ENCODE measurements around the gene PLXNA4.

The PLXNA4 gene

DNA sequence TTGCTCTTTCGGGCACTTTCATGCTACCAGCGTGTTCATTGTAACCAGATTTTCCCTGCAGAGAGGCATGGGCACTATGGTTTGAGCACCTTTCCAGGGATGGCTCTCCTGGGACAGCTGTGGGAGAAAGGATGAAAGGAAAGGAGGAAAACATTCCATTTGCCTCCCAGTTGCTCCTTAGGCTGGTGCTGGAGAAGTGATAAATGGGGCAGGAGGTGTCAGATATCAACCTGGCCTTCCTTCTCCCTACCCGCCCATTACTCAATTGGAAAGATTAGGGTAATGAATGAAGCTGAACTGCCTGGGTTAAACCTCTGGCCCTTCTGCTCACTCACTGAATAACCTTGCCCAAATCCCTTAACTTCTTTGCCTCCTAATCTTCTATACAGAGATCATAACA lies 228.4 kb downstream of the PLXNA4 start:
- in situ Hi-C loops (cut with HindIII; ENCODE audit: low sequenced_read_pairs): no loop called here
- TF ChIP-seq, protein P1, sequence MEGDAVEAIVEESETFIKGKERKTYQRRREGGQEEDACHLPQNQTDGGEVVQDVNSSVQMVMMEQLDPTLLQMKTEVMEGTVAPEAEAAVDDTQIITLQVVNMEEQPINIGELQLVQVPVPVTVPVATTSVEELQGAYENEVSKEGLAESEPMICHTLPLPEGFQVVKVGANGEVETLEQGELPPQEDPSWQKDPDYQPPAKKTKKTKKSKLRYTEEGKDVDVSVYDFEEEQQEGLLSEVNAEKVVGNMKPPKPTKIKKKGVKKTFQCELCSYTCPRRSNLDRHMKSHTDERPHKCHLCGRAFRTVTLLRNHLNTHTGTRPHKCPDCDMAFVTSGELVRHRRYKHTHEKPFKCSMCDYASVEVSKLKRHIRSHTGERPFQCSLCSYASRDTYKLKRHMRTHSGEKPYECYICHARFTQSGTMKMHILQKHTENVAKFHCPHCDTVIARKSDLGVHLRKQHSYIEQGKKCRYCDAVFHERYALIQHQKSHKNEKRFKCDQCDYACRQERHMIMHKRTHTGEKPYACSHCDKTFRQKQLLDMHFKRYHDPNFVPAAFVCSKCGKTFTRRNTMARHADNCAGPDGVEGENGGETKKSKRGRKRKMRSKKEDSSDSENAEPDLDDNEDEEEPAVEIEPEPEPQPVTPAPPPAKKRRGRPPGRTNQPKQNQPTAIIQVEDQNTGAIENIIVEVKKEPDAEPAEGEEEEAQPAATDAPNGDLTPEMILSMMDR (IDR thresholded peaks at IDR 0.05; ENCODE audit: low read depth, low read length, missing control alignments): no peak
- no peak for DNase-seq (ENCODE audit: low read depth)
- H3K4me3 ChIP-seq (ENCODE audit: low read depth, low read length): no peak overlapping the region

DNA sequence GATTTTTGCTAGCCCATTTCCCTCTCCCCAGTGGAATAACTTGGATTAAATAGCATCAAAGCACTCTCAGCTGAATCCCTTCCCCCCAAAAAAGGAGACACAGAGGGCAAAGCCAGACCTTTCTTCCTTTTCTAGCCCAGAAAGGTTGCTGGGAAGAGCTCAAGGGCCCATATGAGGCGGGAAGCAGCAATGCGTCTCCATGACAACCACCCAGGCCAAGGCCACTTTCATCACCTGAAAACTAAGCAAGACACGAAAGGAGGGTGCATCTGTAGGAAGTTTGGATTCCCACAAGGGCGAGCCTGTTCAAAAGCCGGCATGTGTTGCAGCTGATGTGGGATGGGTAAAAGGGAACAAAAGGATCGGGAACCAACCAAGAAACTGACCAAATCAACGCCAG lies 229.1 kb downstream of the PLXNA4 start:
- no peak overlapping the region for H3K4me3 ChIP-seq (ENCODE audit: low read depth, low read length)
- in situ Hi-C loops (cut with HindIII; ENCODE audit: low sequenced_read_pairs): no loop called here
- TF ChIP-seq, protein P1 (IDR thresholded peaks at IDR 0.05; ENCODE audit: low read depth, low read length, missing control alignments): no peak
- DNase-seq (ENCODE audit: low read depth): no peak

DNA sequence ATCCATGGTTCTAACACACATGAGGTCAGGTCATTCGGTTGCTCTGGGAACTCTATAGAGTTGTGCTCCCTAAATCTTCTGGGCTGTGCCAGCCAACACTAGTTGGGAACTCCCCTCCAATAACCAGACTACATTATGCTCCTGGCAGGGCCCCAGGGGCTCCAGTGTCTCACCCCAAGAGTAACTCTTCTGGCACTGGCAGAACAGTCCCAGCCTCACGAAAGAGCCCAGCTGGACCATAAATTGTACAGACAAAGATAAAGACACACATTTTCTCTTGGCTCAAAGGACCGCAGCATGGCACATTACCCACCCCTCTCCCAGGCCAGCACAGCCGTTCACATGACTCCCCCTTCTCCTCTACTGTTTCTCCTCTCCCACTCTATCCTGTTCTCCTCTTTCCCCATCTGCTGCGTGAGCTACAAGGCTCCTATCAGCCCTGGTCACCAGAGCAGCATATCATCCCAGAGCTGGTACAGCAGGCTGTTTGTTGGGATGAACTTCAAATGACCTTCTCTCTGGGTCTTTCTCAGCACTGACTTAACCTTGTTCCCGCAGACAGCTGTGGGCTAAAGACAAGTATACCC lies 230.6 kb downstream of the PLXNA4 start:
- H3K4me3 ChIP-seq (ENCODE audit: low read depth, low read length): no peak overlapping the region
- TF ChIP-seq, protein P1 (IDR thresholded peaks at IDR 0.05; ENCODE audit: low read depth, low read length, missing control alignments): no peak
- in situ Hi-C loops (cut with HindIII; ENCODE audit: low sequenced_read_pairs): no loop called here
- DNase-seq (ENCODE audit: low read depth): no peak

DNA sequence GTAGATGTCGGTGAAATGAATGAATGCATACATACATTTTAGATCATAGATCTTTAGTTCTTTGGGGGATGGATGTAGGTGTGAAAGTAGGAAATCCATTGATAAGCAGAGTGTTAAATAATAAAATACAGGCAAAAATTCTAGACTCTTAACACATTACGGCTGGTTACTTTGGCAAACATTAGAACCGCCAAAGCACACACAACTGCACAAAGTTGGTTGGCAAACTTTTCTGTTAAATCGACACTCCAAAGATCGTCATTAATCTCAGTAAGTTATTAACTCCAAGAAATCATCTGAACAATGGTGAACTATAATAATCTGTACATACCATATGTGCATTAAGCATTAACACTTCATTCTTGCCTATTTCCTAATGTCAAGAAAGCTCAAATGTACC lies 231.2 kb downstream of the PLXNA4 start:
- TF ChIP-seq, protein P1 (IDR thresholded peaks at IDR 0.05; ENCODE audit: low read depth, low read length, missing control alignments): no peak
- H3K4me3 ChIP-seq (ENCODE audit: low read depth, low read length): no peak overlapping the region
- no peak for DNase-seq (ENCODE audit: low read depth)
- in situ Hi-C loops (cut with HindIII; ENCODE audit: low sequenced_read_pairs): no loop called here

DNA sequence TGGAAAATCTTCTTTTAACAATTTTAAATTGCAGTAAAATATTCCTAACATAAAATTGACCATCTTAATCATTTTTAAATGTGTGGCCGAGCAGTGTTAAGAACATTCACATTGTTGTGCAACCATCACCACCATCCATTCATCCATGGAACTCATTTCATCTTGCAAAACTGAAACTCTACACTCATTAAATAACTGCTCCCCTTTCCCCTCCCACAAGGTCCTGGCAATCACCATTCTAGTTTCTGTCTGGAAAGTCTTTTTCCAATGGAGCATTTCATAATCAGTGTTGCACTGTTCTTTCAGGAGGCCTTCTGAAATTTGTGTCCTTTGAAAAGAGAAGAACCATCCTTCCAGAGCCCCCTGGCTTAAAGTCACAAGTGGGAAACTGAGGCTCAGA lies 233.1 kb downstream of the PLXNA4 start:
- no peak for DNase-seq (ENCODE audit: low read depth)
- TF ChIP-seq, protein P1 (IDR thresholded peaks at IDR 0.05; ENCODE audit: low read depth, low read length, missing control alignments): no peak
- in situ Hi-C loops (cut with HindIII; ENCODE audit: low sequenced_read_pairs): no loop called here
- no peak overlapping the region for H3K4me3 ChIP-seq (ENCODE audit: low read depth, low read length)

DNA sequence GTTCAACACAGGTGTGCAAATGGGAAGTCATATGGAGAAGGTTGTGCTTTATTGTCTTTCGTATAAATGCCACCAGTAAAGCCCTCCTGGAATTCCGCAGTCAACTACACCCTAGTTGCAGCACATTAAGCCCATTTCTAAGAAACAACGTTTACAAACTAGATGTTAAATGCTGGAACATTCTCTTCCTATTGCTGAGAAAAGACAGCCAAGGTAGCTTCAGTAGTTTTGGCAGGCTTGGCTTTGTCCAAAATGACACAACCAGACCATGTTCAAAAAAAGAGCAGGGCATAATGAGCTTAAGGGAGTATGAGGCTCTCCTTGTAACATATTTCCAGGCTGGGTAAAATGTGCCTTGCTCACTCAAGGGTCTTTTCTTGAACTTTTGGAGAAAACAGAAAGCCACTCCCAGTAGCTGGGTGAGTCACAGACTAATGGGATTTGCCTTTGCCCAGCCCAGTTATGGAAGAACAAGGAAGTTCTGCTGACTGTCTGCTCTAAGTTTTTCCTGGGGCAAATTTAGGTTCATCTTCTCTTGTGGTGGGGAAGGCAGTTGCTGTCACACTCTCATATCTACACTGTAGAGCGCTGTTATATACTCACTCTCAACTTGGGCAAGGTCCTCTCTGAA lies 238.7 kb downstream of the PLXNA4 start:
- TF ChIP-seq, protein P1 (IDR thresholded peaks at IDR 0.05; ENCODE audit: low read depth, low read length, missing control alignments): no peak
- DNase-seq (ENCODE audit: low read depth): no peak
- in situ Hi-C loops (cut with HindIII; ENCODE audit: low sequenced_read_pairs): no loop called here
- H3K4me3 ChIP-seq (ENCODE audit: low read depth, low read length): no peak overlapping the region
